ENCODE data around the gene LRMDA. TPM values are rescaled to one million over a fixed set of nuclear protein-coding genes. Genes with fewer than 3 reads are reported as not detected.

LRMDA gene
- total RNA-seq, 1 experiment from 2014 or later = 1.2 TPM

DNA sequence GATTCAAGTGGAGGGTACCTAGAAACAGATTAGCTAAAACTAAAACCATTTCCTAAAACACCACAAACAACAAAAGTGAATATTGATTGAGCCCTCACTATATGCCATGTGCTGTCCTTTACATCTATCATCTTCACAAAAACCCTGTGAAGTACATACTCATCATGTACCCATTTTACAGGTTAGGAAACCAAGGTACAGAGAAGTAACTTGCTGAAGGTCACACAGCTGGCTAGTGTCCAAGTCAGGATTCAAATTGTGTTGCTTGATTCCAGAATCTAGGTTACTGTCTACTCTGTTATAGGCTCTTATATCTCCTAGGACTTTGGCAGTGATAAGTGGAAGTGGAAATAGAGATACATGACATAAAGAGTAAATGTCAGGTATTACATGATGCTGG, 463.8 kb downstream of the LRMDA start:
- H3K27me3 ChIP-seq (ENCODE audit: low read length) = peaks cover 53% of the 10 kb centered on the region
- H3K9me3 ChIP-seq (ENCODE audit: low read length) = no peaks in the 10 kb centered on the region
- no peak overlapping the region for H3K4me2 ChIP-seq (ENCODE audit: low read length)
- no peaks in the 10 kb centered on the region for H4K20me1 ChIP-seq (ENCODE audit: low read length)
- H2AFZ ChIP-seq (ENCODE audit: low read length) = no peak overlapping the region
- DNase-seq (no peak), ATAC-seq (no peak)
- no peak overlapping the region for H3K27ac ChIP-seq (ENCODE audit: low read length)
- H3K36me3 ChIP-seq (ENCODE audit: low read depth, low read length) = no peaks in the 10 kb centered on the region
- ChIA-PET POLR2A (ENCODE audit: unreplicated experiment) (no interaction called here), CTCF (no interaction called here)
- intact Hi-C loops (cut with micrococcal nuclease) = no loop called here
- TF ChIP-seq, protein P1, sequence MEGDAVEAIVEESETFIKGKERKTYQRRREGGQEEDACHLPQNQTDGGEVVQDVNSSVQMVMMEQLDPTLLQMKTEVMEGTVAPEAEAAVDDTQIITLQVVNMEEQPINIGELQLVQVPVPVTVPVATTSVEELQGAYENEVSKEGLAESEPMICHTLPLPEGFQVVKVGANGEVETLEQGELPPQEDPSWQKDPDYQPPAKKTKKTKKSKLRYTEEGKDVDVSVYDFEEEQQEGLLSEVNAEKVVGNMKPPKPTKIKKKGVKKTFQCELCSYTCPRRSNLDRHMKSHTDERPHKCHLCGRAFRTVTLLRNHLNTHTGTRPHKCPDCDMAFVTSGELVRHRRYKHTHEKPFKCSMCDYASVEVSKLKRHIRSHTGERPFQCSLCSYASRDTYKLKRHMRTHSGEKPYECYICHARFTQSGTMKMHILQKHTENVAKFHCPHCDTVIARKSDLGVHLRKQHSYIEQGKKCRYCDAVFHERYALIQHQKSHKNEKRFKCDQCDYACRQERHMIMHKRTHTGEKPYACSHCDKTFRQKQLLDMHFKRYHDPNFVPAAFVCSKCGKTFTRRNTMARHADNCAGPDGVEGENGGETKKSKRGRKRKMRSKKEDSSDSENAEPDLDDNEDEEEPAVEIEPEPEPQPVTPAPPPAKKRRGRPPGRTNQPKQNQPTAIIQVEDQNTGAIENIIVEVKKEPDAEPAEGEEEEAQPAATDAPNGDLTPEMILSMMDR (conservative IDR thresholded peaks at IDR 0.05; ENCODE audit: low read depth, low read length) = no peak
- TF ChIP-seq EZH2 (IDR thresholded peaks at IDR 0.05; ENCODE audit: low read length, unreplicated experiment) = no peak
- TF ChIP-seq EZH2phosphoT487 (IDR thresholded peaks at IDR 0.05; ENCODE audit: borderline replicate concordance, low read length) = no peak
- no peaks in the 10 kb centered on the region for H3K9me2 ChIP-seq (replicated peaks; ENCODE audit: low read length)
- H3K4me1 ChIP-seq (ENCODE audit: insufficient read depth, low read length) = no peaks in the 10 kb centered on the region
- no peak overlapping the region for H3K4me3 ChIP-seq (ENCODE audit: low read length)
- BruUV-seq (replicated peaks) = no TSS peak
- H3F3A ChIP-seq (ENCODE audit: low read length, unreplicated experiment) = no peaks in the 10 kb centered on the region
- H3K9ac ChIP-seq (ENCODE audit: low read length) = no peak overlapping the region
- no peaks in the 10 kb centered on the region for H3K79me2 ChIP-seq (ENCODE audit: low read length)

GRCh38 chr10:75899816-75900390, 468.5 kb downstream of the LRMDA start:
- H3K4me1 ChIP-seq (ENCODE audit: insufficient read depth, low read length) = no peaks in the 10 kb centered on the region
- H4K20me1 ChIP-seq (ENCODE audit: low read length) = no peaks in the 10 kb centered on the region
- H3K4me2 ChIP-seq (ENCODE audit: low read length) = no peak overlapping the region
- peaks cover 85% of the 10 kb centered on the region for H3K27me3 ChIP-seq (ENCODE audit: low read length)
- ChIA-PET CTCF (no interaction called here), POLR2A (ENCODE audit: unreplicated experiment) (interaction anchor here (0.5 kb wide), 1 partner anchor 260 kb away, joined by 6 read pairs; no protein-coding TSS in a partner anchor)
- H3K9me3 ChIP-seq (ENCODE audit: low read length) = no peaks in the 10 kb centered on the region
- ATAC-seq (no peak), DNase-seq (no peak)
- intact Hi-C loops (cut with micrococcal nuclease) = no loop called here
- no peak overlapping the region for H3K27ac ChIP-seq (ENCODE audit: low read length)
- BruUV-seq (replicated peaks) = no TSS peak
- H3K9me2 ChIP-seq (replicated peaks; ENCODE audit: low read length) = no peaks in the 10 kb centered on the region
- no peak for TF ChIP-seq EZH2 (IDR thresholded peaks at IDR 0.05; ENCODE audit: low read length, unreplicated experiment)
- TF ChIP-seq, protein P1 (conservative IDR thresholded peaks at IDR 0.05; ENCODE audit: low read depth, low read length) = no peak
- TF ChIP-seq EZH2phosphoT487 (IDR thresholded peaks at IDR 0.05; ENCODE audit: borderline replicate concordance, low read length) = no peak
- H3K79me2 ChIP-seq (ENCODE audit: low read length) = no peaks in the 10 kb centered on the region
- no peak overlapping the region for H2AFZ ChIP-seq (ENCODE audit: low read length)
- no peaks in the 10 kb centered on the region for H3F3A ChIP-seq (ENCODE audit: low read length, unreplicated experiment)
- no peak overlapping the region for H3K9ac ChIP-seq (ENCODE audit: low read length)
- no peak overlapping the region for H3K4me3 ChIP-seq (ENCODE audit: low read length)
- H3K36me3 ChIP-seq (ENCODE audit: low read depth, low read length) = no peaks in the 10 kb centered on the region

GRCh38 chr10:75902816-75903215, 471.4 kb downstream of the LRMDA start:
- Histone ChIP-seq H3K27me3 (ENCODE audit: low read length) (peaks cover 97% of the 10 kb centered on the region), H3F3A (ENCODE audit: low read length, unreplicated experiment) (no peaks in the 10 kb centered on the region), H2AFZ (ENCODE audit: low read length) (no peak overlapping the region), H3K9ac (ENCODE audit: low read length) (no peak overlapping the region), H4K20me1 (ENCODE audit: low read length) (no peaks in the 10 kb centered on the region), H3K36me3 (ENCODE audit: low read depth, low read length) (no peaks in the 10 kb centered on the region), H3K9me3 (ENCODE audit: low read length) (no peaks in the 10 kb centered on the region), H3K9me2 (replicated peaks; ENCODE audit: low read length) (no peaks in the 10 kb centered on the region), H3K27ac (ENCODE audit: low read length) (no peak overlapping the region), H3K4me2 (ENCODE audit: low read length) (no peak overlapping the region), H3K4me3 (ENCODE audit: low read length) (no peak overlapping the region), H3K79me2 (ENCODE audit: low read length) (no peaks in the 10 kb centered on the region), H3K4me1 (ENCODE audit: insufficient read depth, low read length) (no peaks in the 10 kb centered on the region)
- ATAC-seq = no peak
- ChIA-PET POLR2A (ENCODE audit: unreplicated experiment) (interaction anchor here (0.7 kb wide), 1 partner anchor 1213 kb away, joined by 3 read pairs; no protein-coding TSS in a partner anchor), CTCF (interaction anchor here (0.9 kb wide), 1 partner anchor 27 kb away, joined by 4 read pairs; no protein-coding TSS in a partner anchor)
- intact Hi-C loops (cut with micrococcal nuclease) = no loop called here
- no peak for DNase-seq
- TF ChIP-seq EZH2phosphoT487 (IDR thresholded peaks at IDR 0.05; ENCODE audit: borderline replicate concordance, low read length) = no peak
- TF ChIP-seq, protein P1 (conservative IDR thresholded peaks at IDR 0.05; ENCODE audit: low read depth, low read length) = no peak
- no peak for TF ChIP-seq EZH2 (IDR thresholded peaks at IDR 0.05; ENCODE audit: low read length, unreplicated experiment)
- BruUV-seq (replicated peaks) = no TSS peak
